Measurements from ENCODE around the gene OASL.

GRCh38 chr12:121030576-121031212, 8.4 kb downstream of the OASL start:
- TF ChIP-seq ESRRA (IDR thresholded peaks at IDR 0.05; ENCODE audit: borderline replicate concordance, low read length) (no peak), CBX2 (IDR thresholded peaks at IDR 0.05; ENCODE audit: borderline replicate concordance, low read depth) (no peak), CHD2 (IDR thresholded peaks at IDR 0.05; ENCODE audit: low read length, partially characterized antibody) (no peak), RFX5 (IDR thresholded peaks at IDR 0.05) (no peak), ZSCAN20 (CRISPR knock-in tag; IDR thresholded peaks at IDR 0.05) (no peak), POLR2A (IDR thresholded peaks at IDR 0.05; ENCODE audit: low read length) (no peak), FOSB (CRISPR knock-in tag; IDR thresholded peaks at IDR 0.05) (no peak)
- TF ChIP-seq, protein P1, sequence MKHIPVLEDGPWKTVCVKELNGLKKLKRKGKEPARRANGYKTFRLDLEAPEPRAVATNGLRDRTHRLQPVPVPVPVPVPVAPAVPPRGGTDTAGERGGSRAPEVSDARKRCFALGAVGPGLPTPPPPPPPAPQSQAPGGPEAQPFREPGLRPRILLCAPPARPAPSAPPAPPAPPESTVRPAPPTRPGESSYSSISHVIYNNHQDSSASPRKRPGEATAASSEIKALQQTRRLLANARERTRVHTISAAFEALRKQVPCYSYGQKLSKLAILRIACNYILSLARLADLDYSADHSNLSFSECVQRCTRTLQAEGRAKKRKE (CRISPR knock-in tag; IDR thresholded peaks at IDR 0.05; ENCODE audit: low read depth) = no peak
- TF ChIP-seq, protein P2, sequence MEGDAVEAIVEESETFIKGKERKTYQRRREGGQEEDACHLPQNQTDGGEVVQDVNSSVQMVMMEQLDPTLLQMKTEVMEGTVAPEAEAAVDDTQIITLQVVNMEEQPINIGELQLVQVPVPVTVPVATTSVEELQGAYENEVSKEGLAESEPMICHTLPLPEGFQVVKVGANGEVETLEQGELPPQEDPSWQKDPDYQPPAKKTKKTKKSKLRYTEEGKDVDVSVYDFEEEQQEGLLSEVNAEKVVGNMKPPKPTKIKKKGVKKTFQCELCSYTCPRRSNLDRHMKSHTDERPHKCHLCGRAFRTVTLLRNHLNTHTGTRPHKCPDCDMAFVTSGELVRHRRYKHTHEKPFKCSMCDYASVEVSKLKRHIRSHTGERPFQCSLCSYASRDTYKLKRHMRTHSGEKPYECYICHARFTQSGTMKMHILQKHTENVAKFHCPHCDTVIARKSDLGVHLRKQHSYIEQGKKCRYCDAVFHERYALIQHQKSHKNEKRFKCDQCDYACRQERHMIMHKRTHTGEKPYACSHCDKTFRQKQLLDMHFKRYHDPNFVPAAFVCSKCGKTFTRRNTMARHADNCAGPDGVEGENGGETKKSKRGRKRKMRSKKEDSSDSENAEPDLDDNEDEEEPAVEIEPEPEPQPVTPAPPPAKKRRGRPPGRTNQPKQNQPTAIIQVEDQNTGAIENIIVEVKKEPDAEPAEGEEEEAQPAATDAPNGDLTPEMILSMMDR (IDR thresholded peaks at IDR 0.05) = no peak
